MM.1S (cell line): ENCODE data around the gene ZNF385D.

Experiments
- DNase-seq: peaks from one replicate; pipeline ENCODE4 v3.0.0-alpha.2; 2015
- H2AFZ ChIP-seq: fragments of 300-600 bp; sonication (generic); 2 replicates; pipeline ENCODE4 v1.6.0; 2016; ENCODE audit warnings: antibody characterized with exemption, low read length
- H3F3A ChIP-seq: fragments of 300-600 bp; sonication (generic); 2 replicates; pipeline ENCODE4 v1.6.1; 2016; ENCODE audit warnings: mild to moderate bottlenecking, antibody characterized with exemption, low read length, moderate library complexity, mixed read lengths; ENCODE audit not compliant: insufficient read depth
- H3K27ac ChIP-seq: fragments of 300-600 bp; sonication (generic); 2 replicates; pipeline ENCODE4 v1.5.1; 2016; ENCODE audit warnings: mild to moderate bottlenecking, low read length
- H3K27me3 ChIP-seq: fragments of 300-600 bp; sonication (generic); replicated peaks from 2 replicates; pipeline ENCODE4 v1.6.0; 2016; ENCODE audit warnings: low read length; ENCODE audit not compliant: insufficient read depth
- H3K36me3 ChIP-seq: fragments of 300-600 bp; sonication (generic); replicated peaks from 2 replicates; pipeline ENCODE4 v1.6.1; 2016; ENCODE audit warnings: mild to moderate bottlenecking, low read length, mixed read lengths; ENCODE audit not compliant: insufficient read depth
- H3K4me1 ChIP-seq: fragments of 300-600 bp; sonication (generic); 2 replicates; pipeline ENCODE4 v1.6.1; 2016; ENCODE audit warnings: low read length, mixed read lengths
- H3K4me2 ChIP-seq: fragments of 300-600 bp; sonication (generic); 2 replicates; pipeline ENCODE4 v1.6.0; 2016; ENCODE audit warnings: low read depth, low read length
- H3K4me3 ChIP-seq: fragments of 300-600 bp; sonication (generic); 2 replicates; pipeline ENCODE4 v1.5.1; 2016; ENCODE audit warnings: low read length, mixed read lengths
- H3K79me2 ChIP-seq: fragments of 300-600 bp; sonication (generic); 2 replicates; pipeline ENCODE4 v1.6.1; 2016; ENCODE audit warnings: mixed run types, low read length, mixed read lengths
- H3K9ac ChIP-seq: fragments of 300-600 bp; sonication (generic); 2 replicates; pipeline ENCODE4 v1.6.1; 2016; ENCODE audit warnings: low read length, mixed read lengths
- H3K9me2 ChIP-seq: fragments of 300-600 bp; sonication (generic); replicated peaks from 2 replicates; pipeline ENCODE4 v1.6.1; 2016; ENCODE audit warnings: mild to moderate bottlenecking, low read length, mixed read lengths; ENCODE audit not compliant: insufficient read depth
- H3K9me3 ChIP-seq: fragments of 300-600 bp; sonication (generic); replicated peaks from 2 replicates; pipeline ENCODE4 v1.6.1; 2016; ENCODE audit warnings: mild to moderate bottlenecking, low read length, mixed read lengths; ENCODE audit not compliant: insufficient read depth
- H4K20me1 ChIP-seq: fragments of 300-600 bp; sonication (generic); 2 replicates; pipeline ENCODE4 v1.6.1; 2016; ENCODE audit warnings: mild to moderate bottlenecking, low read length, moderate library complexity, mixed read lengths; ENCODE audit not compliant: insufficient read depth
- EZH2 ChIP-seq: fragments of 300-600 bp; sonication (generic); optimal IDR thresholded peaks from 2 replicates; pipeline ENCODE3; 2017; ENCODE audit warnings: low read depth, mild to moderate bottlenecking, antibody characterized with exemption, low read length, mixed read lengths
- EZH2phosphoT487 ChIP-seq: fragments of 300-600 bp; sonication (generic); IDR thresholded peaks from 2 replicates; pipeline ENCODE4 v1.6.1; 2018; ENCODE audit warnings: antibody characterized with exemption, low read length
- TF ChIP-seq, protein P1 (sequence below): fragments of 300-600 bp; sonication (generic); IDR thresholded peaks from 2 replicates; pipeline ENCODE4 v1.5.1; 2016; ENCODE audit warnings: antibody characterized with exemption, low read length, mixed read lengths

ZNF385D gene

GRCh38 chr3:21533002-21533401 lies 218.0 kb downstream of the ZNF385D start:
- no peak overlapping the region for H3K9ac ChIP-seq
- H3K79me2 ChIP-seq: no peaks in the 10 kb centered on the region
- no peaks in the 10 kb centered on the region for H3K36me3 ChIP-seq
- H3K4me2 ChIP-seq: no peak overlapping the region
- no peak overlapping the region for H3K27ac ChIP-seq
- TF ChIP-seq, protein P1, sequence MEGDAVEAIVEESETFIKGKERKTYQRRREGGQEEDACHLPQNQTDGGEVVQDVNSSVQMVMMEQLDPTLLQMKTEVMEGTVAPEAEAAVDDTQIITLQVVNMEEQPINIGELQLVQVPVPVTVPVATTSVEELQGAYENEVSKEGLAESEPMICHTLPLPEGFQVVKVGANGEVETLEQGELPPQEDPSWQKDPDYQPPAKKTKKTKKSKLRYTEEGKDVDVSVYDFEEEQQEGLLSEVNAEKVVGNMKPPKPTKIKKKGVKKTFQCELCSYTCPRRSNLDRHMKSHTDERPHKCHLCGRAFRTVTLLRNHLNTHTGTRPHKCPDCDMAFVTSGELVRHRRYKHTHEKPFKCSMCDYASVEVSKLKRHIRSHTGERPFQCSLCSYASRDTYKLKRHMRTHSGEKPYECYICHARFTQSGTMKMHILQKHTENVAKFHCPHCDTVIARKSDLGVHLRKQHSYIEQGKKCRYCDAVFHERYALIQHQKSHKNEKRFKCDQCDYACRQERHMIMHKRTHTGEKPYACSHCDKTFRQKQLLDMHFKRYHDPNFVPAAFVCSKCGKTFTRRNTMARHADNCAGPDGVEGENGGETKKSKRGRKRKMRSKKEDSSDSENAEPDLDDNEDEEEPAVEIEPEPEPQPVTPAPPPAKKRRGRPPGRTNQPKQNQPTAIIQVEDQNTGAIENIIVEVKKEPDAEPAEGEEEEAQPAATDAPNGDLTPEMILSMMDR: no peak
- TF ChIP-seq EZH2phosphoT487 (no peak), EZH2 (no peak)
- H3K9me2 ChIP-seq: no peaks in the 10 kb centered on the region
- no peaks in the 10 kb centered on the region for H3K9me3 ChIP-seq
- no peak for DNase-seq
- H4K20me1 ChIP-seq: no peaks in the 10 kb centered on the region
- no peaks in the 10 kb centered on the region for H3K27me3 ChIP-seq
- H3K4me1 ChIP-seq: no peaks in the 10 kb centered on the region
- H2AFZ ChIP-seq: no peak overlapping the region
- H3K4me3 ChIP-seq: no peak overlapping the region
- H3F3A ChIP-seq: no peaks in the 10 kb centered on the region

GRCh38 chr3:21531909-21532308 lies 219.1 kb downstream of the ZNF385D start:
- Histone ChIP-seq H3K4me3 (no peak overlapping the region), H3K9me2 (no peaks in the 10 kb centered on the region), H3K79me2 (no peaks in the 10 kb centered on the region), H3F3A (no peaks in the 10 kb centered on the region), H3K4me2 (no peak overlapping the region), H4K20me1 (no peaks in the 10 kb centered on the region), H3K9me3 (no peaks in the 10 kb centered on the region), H3K27ac (no peak overlapping the region), H3K27me3 (no peaks in the 10 kb centered on the region), H3K9ac (no peak overlapping the region), H3K4me1 (no peaks in the 10 kb centered on the region), H3K36me3 (no peaks in the 10 kb centered on the region), H2AFZ (no peak overlapping the region)
- TF ChIP-seq EZH2 (no peak), EZH2phosphoT487 (no peak)
- TF ChIP-seq, protein P1: no peak
- DNase-seq: no peak

GRCh38 chr3:21528291-21528995 lies 222.6 kb downstream of the ZNF385D start:
- no peak overlapping the region for H3K9ac ChIP-seq
- TF ChIP-seq EZH2phosphoT487 (no peak), EZH2 (no peak)
- TF ChIP-seq, protein P1: no peak
- H3K79me2 ChIP-seq: no peaks in the 10 kb centered on the region
- no peak overlapping the region for H2AFZ ChIP-seq
- H4K20me1 ChIP-seq: no peaks in the 10 kb centered on the region
- no peaks in the 10 kb centered on the region for H3F3A ChIP-seq
- no peak overlapping the region for H3K4me2 ChIP-seq
- H3K4me3 ChIP-seq: no peak overlapping the region
- no peak for DNase-seq
- no peak overlapping the region for H3K27ac ChIP-seq
- no peaks in the 10 kb centered on the region for H3K36me3 ChIP-seq
- H3K9me3 ChIP-seq: no peaks in the 10 kb centered on the region
- H3K9me2 ChIP-seq: no peaks in the 10 kb centered on the region
- H3K4me1 ChIP-seq: no peaks in the 10 kb centered on the region
- H3K27me3 ChIP-seq: no peaks in the 10 kb centered on the region
